Esophagus mucosa (tissue), 1 donor: Measurements from ENCODE around the gene GJB4. TPM values are rescaled to one million over a fixed set of nuclear protein-coding genes. Genes with fewer than 3 reads are reported as not detected.
A peak's percentile ranks its signal among the peaks of the same experiment; 100 is the strongest.
"Not testable (repeated sequence)": the region's sequence is repeated elsewhere in the genome, so short reads cannot be mapped to it uniquely, and the experiment has no call there.

Source experiments
- ATAC-seq: fragments of 200-7000 bp; cut with Tn5 transposase; one replicate; pipeline ENCODE4 v1.9.1; 2020
- total RNA-seq: library from RNA; stranded (reverse); gene quantifications from one replicate; pipeline ENCODE4 v1.2.4, GENCODE V29; 2023
- donor health status: DM: yes; HTN: yes; CAD: no.

Gene GJB4
- total RNA-seq, result 1.4 TPM

DNA sequence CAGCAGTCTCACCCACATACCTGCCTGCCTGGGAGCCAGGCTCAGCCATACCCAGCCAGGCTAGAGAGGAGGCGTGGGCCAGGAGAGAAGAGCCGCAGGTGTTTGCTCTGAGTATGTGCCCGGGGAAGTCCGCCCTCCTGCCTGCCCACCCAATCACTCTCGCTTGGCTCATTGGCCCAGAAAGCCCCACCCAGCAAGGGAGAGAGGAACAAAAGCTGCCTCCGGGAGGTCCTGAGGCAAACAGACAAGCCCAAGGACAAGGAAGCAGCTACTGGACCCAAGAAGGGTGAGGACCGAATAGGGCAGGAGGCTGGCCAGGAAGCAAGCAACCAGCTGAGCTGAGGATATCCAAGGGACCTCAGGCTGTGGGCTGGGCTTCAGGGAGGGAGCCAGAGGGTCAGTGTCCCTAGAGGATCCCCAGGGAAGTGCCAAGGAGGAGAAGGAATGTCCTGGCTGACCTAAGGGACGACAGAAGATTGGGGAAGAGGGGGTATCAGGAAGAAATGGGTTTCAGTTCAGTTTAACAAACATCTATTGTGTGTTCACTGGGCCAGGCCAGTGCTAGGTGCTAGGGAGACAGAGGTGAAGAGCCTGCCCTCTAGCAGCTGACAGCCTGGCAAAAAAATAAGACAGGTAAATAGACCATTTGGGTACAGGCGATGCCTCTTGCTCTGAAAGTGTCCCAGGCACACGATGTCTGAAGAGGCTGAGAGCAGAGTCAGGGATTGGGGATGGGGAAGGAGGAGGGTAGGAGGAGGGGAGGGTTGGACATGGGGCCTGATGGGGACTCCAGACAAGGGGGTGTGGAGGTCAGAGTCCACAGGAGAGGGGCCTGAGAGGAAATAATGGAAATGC, at the start of gene GJB4:
GJB4 (plus strand) TSS at position 238 of the 855 bp plus-strand sequence. CDS start 1,515 bp downstream, outside the sequence.
- peak; percentile 38 for ATAC-seq

DNA sequence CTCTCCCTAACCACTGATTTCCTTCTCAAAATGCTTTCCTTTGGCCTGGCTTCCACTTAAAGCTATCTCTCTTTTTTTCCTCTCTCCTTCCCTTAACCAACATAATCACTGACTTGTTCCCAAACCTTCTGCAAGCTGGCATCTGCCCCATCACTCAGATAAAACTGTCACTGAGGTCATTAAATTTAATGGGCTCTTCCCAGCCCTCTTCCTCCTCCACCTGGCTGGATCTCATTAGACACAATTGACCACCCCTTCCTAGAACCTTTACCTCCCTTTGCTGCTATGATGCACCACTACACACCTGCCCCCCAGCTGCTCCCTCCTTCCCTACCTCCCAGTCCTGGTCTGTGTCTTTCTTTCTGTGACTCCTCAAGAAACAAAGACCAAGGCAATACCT, 48.7 kb upstream of the GJB4 start:
- no peak for ATAC-seq

DNA sequence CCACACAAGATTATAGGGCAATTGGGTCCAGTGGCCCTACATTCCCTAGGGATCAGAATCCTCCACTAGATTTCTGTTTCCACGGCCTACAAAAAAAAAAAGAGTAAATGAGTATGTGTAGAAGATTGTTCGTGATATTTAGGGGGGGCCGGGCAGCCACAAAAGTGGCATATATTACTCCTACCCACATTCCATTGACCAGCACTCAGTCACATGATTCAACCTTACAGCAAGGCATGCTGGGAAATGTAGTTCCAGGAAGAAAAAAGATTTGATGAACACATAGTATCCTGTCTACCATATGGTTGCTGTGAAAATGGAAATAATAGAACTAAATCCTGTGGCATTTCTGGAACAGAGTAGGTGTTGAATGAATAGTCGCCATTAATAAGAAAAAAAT, 48.1 kb upstream of the GJB4 start:
- no peak for ATAC-seq

DNA sequence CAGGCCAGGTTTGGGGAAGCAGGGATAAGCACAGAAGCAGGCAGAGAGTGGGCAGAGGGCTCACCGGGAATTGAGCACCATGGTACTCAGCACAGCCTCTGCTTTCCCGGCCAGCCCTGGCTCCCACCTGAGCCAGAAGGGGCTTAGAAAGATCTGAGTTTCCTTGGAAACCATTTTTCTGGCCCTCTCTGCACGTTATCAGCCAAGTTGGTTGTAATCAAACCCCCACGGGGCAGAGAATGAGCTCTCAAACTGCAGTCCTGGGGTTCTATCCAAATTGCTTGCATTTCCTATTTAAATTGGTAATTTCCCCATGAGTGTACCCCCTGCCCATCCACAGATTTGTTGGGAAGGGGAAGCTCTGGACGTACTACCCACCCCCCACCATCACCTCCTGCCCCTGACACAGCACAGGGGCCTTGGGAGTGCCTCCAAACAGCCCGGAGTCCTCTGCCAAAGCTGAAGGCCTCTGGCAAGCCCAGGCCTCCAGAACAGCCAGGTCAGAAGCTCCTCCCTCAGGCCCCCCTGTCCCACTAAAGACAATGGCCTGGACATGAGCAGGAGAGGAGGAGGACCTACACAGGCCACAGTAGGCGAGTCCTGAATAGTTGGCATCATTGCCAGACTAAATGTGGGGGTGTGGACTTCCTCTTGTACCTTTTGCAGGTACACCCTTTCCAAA, 47.4 kb upstream of the GJB4 start:
- no peak for ATAC-seq

DNA sequence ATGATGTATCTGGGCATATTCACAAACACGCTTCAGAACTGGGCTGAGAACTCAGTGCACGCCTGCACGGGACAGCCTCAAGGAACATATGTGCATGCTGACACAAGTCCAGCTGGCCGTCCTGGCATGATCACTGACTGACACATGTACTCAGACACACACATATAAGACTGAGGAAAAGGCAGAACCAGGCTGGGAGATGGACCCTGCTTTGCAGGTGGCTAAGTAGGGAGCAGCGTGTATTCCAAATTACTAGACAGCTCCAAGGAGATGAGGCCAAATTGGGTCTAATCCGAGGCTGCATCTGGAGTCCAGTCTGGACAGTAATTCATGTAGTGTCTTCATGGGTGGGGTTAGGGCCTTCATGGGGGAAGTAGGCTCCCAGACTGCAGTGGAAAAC, 46.1 kb upstream of the GJB4 start:
- ATAC-seq, result no peak

DNA sequence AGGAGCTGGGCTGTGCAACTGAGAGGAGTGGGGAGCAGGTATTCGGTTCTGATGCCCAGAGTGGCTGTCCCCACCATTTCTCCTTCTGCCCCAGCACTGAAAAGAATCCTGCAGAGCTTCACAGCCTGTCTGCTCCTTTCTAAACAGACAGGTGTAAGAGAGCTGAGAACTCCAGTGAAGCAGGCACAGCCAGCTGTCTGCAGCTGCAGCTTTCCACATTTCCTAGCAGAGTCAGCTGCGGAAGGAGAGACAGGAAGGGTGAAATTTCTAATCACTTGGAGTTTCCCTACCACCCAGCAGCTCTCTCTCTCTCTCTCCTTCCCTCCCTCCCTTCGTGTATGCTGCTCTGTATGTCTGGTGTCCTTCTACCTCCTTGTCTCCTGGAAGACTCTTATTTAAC, 45.2 kb upstream of the GJB4 start:
- no peak for ATAC-seq

DNA sequence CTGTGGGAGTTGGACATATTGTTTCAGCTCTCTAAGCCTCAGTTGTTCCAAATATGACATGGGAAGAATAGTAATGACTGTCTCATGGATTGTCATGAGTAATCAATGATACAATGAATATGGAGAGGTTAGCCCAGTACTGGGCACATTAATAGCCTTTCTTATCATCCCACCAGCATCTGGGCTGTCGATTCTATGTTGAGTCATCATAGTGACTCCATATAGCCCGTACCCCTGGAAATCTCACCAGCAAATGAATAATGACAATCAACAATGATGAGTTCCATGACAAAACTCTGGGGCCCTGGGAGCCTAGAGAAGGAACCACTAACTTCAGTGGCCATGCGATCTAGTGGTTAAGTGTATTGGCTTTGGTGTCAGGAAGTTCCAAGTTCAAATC, 44.4 kb upstream of the GJB4 start:
- ATAC-seq, result no peak

DNA sequence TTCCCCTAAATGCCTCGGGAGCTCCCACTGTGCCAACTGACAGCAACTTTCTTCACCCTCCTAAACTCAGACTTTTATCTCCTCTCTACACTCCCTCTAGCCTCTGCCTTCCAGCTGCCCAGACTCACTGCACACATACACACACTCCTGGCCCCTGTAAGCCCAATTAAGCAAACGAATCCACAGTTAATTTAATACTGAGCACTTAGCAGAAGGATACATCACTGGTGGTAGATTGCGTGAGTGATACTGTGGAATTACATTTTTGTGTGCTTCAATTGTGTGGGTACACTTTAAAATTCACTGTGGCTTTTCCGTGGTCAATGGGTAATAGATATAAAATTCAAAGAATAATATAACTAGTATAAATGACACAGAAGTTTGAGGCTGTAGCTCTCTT, 38.3 kb upstream of the GJB4 start:
- ATAC-seq, result no peak

DNA sequence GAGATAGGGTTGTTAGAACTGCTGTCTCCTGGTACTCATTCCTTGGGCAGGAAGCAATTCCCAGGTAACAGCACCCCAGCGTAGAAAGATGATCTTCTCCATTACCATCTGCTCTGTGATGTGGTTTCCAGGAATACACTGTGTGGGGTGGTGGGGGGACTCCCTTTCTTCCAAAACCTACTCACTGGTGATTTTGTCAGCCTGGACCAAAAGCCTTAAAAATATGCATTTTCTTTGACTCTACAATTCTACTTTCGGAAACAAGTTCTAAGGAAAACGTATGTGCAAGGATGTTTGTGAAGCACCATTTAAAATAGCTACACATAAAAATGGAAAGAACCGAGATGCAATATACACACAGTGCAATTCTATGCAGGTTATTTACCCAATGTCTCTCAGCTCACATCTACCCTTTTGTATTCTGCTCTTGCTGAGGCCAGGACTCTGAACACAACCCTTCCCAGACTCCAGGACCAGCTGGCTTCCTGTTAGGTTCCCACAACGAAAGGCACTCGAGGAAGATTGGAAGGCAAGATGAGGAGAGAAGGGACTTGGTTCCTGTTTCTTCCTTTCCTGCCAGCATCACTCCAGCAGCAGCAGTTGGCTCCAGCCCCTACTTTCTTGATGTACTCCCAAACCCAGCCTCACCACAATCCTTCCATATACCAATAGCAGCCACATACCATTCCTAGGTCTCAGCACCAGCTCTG, 37.7 kb upstream of the GJB4 start:
- no peak for ATAC-seq

DNA sequence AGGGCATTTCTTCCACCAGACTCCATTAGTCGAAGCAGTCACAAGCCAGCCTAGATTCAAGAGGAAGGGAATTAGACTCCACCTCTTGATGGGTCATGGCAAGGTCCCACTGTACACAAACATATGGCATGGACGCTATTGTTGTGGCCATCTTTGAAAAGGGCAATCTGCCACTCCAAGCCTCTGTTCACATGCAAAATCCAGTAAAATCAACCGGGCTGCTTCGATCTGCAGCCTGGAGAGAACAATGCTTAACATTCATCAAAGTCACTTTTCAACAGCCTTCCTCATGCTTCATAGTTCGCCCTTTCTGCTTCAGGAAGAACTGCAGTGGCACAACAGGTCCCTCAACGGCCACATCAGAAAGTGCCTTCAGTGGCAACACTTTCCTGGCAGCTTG, 32.7 kb upstream of the GJB4 start:
- no peak for ATAC-seq

DNA sequence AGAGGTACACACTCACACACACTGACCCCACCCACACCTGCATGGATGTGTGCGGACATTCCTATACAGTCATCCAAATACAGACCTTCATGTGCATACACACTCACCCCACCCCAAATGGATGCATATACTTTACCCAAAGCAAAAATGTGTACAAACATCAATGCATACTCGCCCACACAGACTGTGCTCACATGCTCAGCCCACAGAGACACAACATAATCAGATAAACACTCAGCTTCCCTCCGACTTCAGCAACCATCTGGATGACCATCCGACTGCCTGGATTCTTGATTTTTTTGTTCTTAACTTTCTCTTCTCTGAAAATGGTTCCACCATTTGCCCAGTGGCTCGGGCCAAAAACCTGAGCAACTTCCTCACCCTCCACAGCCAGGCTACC, 29.1 kb upstream of the GJB4 start:
- no peak for ATAC-seq

DNA sequence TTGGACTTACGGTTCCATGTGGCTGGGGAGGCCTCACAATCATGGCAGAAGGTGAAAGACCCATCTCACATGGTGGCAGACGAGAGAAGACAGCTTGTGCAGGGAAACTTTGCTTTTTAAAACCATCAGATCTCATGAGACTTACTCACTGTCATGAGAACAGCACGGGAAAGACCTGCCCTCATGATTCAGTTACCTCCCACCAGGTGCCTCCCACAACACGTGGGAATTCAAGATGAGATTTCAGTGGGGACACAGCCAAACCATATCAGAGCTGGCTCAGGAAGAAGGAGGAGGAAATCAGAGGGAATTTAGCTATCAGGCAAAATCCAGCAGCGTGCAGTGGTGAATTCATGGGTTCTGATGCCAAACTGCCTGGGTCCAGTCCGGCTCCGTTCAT, 26.7 kb upstream of the GJB4 start:
- ATAC-seq, result not testable (repeated sequence)

DNA sequence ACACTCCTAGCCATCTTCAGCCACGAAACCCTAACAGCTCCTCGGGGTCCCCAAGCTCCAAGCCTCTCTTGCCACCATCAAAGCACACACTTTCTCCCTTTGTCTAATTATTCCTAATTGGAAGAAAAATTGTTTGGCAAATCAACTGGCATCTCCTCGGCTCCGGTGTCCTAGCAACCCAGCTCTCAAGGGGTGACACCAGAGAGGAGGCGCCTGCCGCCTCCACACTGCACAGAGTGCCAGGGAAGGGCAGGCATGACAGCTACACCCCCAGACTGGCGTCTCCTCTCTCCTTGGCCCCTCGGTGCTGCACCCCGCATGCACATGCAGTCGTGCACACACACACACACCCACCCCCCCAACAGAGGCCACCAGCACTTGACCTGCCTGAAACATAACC, 22.8 kb upstream of the GJB4 start:
- no peak for ATAC-seq

DNA sequence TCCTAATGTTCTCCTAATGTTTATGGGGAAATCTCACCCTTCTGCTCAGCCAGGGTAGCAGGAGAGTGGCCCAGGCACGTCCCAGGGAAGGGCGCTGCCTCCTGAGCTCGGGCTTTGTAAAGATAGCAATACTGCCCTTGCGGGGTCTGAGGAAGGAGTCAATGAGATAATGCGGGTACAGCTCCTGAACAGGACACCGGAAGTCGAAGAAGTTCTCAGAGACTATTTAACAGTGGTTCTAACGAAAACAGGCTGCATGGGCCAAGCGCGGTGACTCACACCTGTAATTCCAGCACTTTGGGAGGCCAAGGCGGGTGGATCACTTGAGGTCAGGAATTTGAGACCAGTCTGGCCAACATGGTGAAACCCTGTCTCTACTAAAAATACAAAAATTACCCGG, 22.3 kb upstream of the GJB4 start:
- not testable (repeated sequence) for ATAC-seq

DNA sequence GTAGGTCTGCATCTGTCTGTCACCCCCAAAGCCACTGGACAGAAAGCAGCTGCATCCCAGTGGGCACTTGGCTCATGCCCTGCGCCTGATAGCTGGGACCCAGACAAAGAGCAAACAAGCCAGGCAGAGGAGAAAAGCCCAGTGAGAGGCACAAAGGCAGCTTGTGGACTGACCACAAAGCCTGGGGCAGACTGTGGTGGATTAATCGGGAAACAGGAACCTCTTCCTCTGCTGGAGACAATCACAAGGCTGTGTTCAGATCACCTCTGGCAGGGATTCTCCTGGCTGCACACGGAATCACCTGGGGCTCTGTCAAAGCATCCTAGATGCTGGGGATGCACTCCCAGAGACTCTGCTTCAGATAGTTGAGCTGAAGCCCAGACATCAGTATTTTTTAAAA, 19.9 kb upstream of the GJB4 start:
- no peak for ATAC-seq

DNA sequence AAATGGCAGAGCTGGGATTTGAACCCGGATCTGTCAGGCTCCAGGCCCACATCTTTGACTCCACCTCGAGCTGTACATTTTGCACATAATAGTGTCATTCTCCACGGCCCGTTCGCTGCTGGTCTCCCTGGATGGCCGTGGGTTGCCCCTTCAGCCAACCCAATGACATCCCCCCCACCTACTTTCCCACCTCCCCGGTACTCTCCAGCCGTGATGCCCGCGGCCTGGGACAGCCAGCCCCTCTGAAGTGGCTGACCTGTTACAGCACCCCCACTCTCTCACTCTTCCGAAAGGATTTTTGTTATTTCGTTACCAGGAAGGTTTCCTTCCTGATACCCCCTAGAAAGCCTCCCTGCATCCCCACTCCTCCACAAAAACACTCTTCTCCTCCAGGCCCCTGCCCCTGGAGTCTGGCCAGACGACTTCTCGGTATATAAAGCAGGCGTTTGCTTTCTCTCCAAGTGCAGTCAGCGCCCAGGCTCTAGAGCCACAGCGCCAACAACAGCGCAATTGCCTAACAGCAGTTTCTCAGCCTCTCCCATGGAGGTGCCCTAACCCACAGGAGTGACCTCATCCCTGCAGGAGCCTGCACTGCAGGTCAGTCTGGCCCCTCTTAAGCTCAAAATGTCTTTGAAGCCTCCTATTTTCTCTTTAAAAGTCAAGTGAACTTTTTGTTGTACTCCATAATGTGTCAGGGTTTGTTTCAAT, 19.2 kb upstream of the GJB4 start:
- peak; percentile 65 for ATAC-seq

DNA sequence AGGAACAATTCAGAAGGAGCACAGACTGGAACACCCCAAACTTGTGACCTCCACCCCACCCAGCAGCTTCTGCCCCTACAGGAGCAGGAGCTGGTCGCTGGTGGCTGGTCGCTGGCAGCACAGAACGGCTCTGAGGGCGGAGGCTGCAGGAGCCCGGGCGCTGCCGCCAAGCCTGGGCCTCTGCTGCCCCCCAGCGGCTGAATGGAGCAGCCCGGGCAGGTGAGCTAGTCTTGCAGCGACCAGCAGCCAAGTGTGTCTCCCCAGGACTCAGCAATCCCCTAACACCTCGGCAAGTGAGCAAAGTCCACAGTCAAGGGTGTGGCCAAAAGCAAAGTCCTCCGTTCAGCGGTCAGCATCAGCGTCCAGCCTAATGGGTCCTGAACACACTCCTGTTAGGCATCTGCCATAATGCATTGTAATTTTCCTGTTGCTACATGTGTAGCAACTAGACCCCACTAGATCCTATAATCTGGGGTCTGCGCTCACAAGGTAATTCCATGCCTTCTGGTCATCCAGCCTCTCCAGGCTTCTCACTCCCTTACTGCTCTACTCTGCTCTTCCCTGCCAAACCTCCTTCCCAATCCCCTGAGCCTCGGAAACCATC, 16.8 kb upstream of the GJB4 start:
- peak; percentile 86 for ATAC-seq

DNA sequence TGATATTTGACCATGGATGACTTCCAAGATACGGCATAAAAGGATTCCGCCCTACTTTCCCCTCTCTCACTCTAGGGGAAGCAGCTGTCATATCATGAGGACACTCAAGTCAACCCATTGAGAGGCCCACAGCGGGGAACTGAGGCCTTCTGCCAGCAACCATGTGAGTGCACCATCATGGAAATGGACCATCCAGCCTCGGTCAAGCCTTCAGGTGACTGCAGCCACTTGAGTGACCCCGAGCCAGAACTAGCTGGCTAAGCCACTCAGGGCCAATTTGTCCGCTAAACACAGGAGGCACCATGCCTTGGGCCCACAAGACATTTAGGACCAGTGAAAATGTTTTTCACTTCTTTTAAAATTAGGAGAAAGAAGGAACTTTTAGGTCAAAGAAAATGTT, 15.8 kb upstream of the GJB4 start:
- no peak for ATAC-seq

DNA sequence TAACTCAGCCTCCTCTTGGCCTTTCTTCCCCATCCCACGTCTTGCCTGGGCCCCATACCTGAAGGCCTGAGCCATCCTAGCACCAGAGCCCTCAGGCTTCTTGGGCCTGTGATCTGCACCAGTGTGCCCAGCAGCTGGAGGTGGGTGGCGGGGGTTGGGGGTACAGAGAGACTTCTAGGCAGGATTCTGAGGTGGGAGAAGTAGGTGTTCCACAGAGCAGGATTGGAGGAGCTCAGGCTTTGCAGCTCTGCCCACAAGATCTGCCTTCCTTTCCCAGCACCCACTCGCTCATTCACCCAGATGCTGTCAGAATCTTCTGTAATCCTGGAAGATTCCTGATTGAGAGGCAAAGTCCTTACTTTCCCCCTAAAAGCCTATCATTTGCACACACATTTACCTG, 14.7 kb upstream of the GJB4 start:
- no peak for ATAC-seq

DNA sequence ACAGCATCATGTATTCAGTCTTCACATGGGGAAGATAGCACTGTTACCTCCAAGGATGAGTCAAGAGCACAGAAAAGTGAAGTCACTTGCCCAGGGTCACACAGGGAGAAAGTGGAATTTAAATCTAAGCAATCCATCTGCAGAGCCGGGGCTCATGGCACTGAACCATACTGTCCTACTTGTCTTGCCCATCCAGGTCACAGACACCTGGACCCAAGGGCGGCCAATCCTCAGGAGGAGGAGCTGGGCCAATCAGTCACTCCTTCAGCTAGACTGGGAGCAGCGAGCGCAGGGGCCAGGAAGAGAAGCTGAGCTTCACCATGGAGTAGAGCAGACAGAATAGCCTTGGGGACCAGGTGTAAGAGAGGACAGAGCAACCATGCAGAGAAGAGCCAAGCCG, 13.9 kb upstream of the GJB4 start:
- no peak for ATAC-seq

DNA sequence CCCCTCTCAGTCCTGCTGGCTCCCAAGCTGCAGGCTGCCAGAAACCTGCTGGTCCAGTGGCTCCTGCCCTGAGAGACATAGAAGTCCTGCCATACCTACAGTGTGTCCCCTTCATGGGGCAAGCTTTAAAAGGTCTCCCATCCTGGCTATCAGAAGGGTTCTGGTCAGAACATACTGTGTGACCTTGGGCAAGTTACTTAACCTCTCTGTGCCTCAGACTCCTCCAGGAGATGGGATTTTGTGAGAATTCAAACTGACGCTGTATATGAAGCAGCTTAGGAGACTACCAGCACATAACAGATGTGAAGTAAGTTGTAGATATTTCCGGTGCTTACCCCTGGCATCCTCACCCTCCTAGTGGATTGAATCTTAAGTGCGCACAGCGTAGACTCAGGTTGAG, 13.4 kb upstream of the GJB4 start:
- ATAC-seq, result no peak

DNA sequence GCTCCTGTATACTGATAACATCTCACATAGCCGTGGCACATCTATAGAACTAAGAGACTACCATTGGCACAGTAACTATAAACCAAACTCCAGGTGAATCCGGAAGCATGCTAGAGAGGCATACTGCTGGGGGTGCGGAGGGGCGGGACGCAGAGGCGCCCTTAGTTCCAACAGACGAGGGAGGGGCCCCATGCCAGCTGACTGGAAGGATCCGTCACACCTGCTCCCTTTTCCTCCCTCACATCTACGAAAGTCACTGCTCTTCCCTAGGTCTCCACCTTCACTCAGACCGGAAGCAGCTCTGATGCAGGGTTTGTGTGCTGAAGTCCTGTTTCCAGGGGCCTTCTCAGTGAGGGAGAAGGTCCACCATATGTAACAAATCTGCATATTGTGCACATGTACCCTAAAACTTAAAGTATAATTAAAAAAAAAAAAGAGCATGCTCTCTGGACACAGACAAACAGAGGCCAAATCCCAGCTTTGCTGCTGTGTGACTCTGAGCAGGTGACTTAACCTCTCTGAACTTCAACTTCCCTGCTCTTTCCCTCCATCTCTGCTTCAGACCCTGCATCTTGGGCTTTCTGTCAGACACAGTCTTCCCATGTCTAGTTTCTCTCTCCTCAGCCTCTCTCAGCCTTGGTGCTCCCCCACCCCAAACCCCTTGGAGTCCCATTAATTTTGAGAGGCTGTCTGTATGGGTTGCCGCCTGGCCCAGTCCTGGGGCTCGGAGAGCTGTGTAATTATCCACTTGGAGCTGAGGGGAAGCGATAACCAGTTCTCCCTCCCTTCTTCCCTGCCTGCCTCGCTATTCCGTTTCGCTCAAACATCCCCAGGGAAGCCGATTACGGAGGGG, 12.5 kb upstream of the GJB4 start:
- no peak for ATAC-seq
